ENCODE results near the gene CNOT6L.

CNOT6L gene

GRCh38 chr4:77701121-77701520 is 118.0 kb downstream of the CNOT6L start:
- Histone ChIP-seq H3K36me3 (ENCODE audit: insufficient read depth) (no peaks in the 10 kb centered on the region), H3K9ac (no peak overlapping the region), H4K20me1 (ENCODE audit: insufficient read depth) (no peaks in the 10 kb centered on the region), H3K4me3 (IDR thresholded peaks at IDR 0.05; ENCODE audit: insufficient read depth, low read depth, low read length) (no peak overlapping the region), H3K4me2 (no peak overlapping the region), H3K79me2 (ENCODE audit: insufficient read depth, low read depth) (no peaks in the 10 kb centered on the region), H3K27me3 (ENCODE audit: insufficient read depth, low read depth) (no peaks in the 10 kb centered on the region), H3K4me1 (ENCODE audit: low read depth, poor library complexity, severe bottlenecking) (no peaks in the 10 kb centered on the region), H2AFZ (ENCODE audit: low read depth) (no peak overlapping the region), H3K27ac (no peak overlapping the region)
- no peak for TF ChIP-seq CTCF (conservative IDR thresholded peaks at IDR 0.05; ENCODE audit: low read depth, low read length)

GRCh38 chr4:77699731-77700210 is 119.4 kb downstream of the CNOT6L start:
- H2AFZ ChIP-seq (ENCODE audit: low read depth) = no peak overlapping the region

GRCh38 chr4:77697860-77698590 is 121.1 kb downstream of the CNOT6L start:
- no peak overlapping the region for H3K9ac ChIP-seq
- no peak overlapping the region for H3K4me2 ChIP-seq
- H4K20me1 ChIP-seq (ENCODE audit: insufficient read depth) = no peaks in the 10 kb centered on the region
- H3K79me2 ChIP-seq (ENCODE audit: insufficient read depth, low read depth) = no peaks in the 10 kb centered on the region
- H3K27ac ChIP-seq = no peak overlapping the region
- H3K27me3 ChIP-seq (ENCODE audit: insufficient read depth, low read depth) = no peaks in the 10 kb centered on the region
- no peak overlapping the region for H2AFZ ChIP-seq (ENCODE audit: low read depth)
- no peaks in the 10 kb centered on the region for H3K4me1 ChIP-seq (ENCODE audit: low read depth, poor library complexity, severe bottlenecking)
- no peaks in the 10 kb centered on the region for H3K36me3 ChIP-seq (ENCODE audit: insufficient read depth)
- peak; percentile 24; the same call in 1 of the 2 replicates for TF ChIP-seq CTCF (conservative IDR thresholded peaks at IDR 0.05; ENCODE audit: low read depth, low read length)
- no peak overlapping the region for H3K4me3 ChIP-seq (IDR thresholded peaks at IDR 0.05; ENCODE audit: insufficient read depth, low read depth, low read length)

More at GRCh38 chr4:77699731-77700210, 119.4 kb downstream of the CNOT6L start:
- H3K27ac ChIP-seq = no peak overlapping the region
- no peaks in the 10 kb centered on the region for H4K20me1 ChIP-seq (ENCODE audit: insufficient read depth)
- no peak overlapping the region for H3K4me2 ChIP-seq
- no peaks in the 10 kb centered on the region for H3K4me1 ChIP-seq (ENCODE audit: low read depth, poor library complexity, severe bottlenecking)
- no peak overlapping the region for H3K4me3 ChIP-seq (IDR thresholded peaks at IDR 0.05; ENCODE audit: insufficient read depth, low read depth, low read length)
- no peak for TF ChIP-seq CTCF (conservative IDR thresholded peaks at IDR 0.05; ENCODE audit: low read depth, low read length)
- H3K9ac ChIP-seq = no peak overlapping the region
- H3K36me3 ChIP-seq (ENCODE audit: insufficient read depth) = no peaks in the 10 kb centered on the region
- no peaks in the 10 kb centered on the region for H3K79me2 ChIP-seq (ENCODE audit: insufficient read depth, low read depth)
- no peaks in the 10 kb centered on the region for H3K27me3 ChIP-seq (ENCODE audit: insufficient read depth, low read depth)

- Histone ChIP-seq H4K20me1 (ENCODE audit: insufficient read depth) (no peaks in the 10 kb centered on the region), H3K36me3 (ENCODE audit: insufficient read depth) (no peaks in the 10 kb centered on the region), H3K27me3 (ENCODE audit: insufficient read depth, low read depth) (no peaks in the 10 kb centered on the region), H2AFZ (ENCODE audit: low read depth) (no peak overlapping the region), H3K79me2 (ENCODE audit: insufficient read depth, low read depth) (no peaks in the 10 kb centered on the region), H3K9ac (no peak overlapping the region), H3K27ac (no peak overlapping the region), H3K4me2 (no peak overlapping the region), H3K4me3 (IDR thresholded peaks at IDR 0.05; ENCODE audit: insufficient read depth, low read depth, low read length) (no peak overlapping the region), H3K4me1 (ENCODE audit: low read depth, poor library complexity, severe bottlenecking) (no peaks in the 10 kb centered on the region)
- TF ChIP-seq CTCF (conservative IDR thresholded peaks at IDR 0.05; ENCODE audit: low read depth, low read length) = no peak
Observed at GRCh38 chr4:77695774-77696173, 123.4 kb downstream of the CNOT6L start.

All from KMS-11 (cell line).